Right lobe of liver (tissue), 6 donors: ENCODE data around the gene LRBA. TPM values are rescaled to one million over a fixed set of nuclear protein-coding genes. Genes with fewer than 3 reads are reported as not detected.

ENCODE experiments used
- ATAC-seq, 4 donors: fragments of 200-7000 bp; cut with Tn5 transposase; one replicate each; pipeline ENCODE4 v1.9.1; 2020; ENCODE audit warnings: mild to moderate bottlenecking in 4 of 4, moderate library complexity in 4 of 4
- DNase-seq, 3 donors: peaks; one replicate each; pipeline ENCODE4 v3.0.0-alpha.2; 2020
- H3K27ac ChIP-seq, 3 donors: fragments of 200-600 bp; one replicate each; pipeline ENCODE4 v1.8.0; 2022
- H3K27me3 ChIP-seq, 2 donors: fragments of 200-600 bp; one replicate each; pipeline ENCODE4 v1.8.0; 2022
- H3K36me3 ChIP-seq, 4 donors: fragments of 200-600 bp; sonication (generic) in 1 of 4; one replicate each; pipeline versions ENCODE4 v1.5.1 to v1.8.0; 2017 to 2022; ENCODE audit warnings: control low read depth in 1 of 4
- H3K4me1 ChIP-seq, 4 donors: fragments of 200-600 bp; sonication (generic) in 1 of 4; one replicate each; pipeline versions ENCODE4 v1.5.1 to v1.8.0; 2017 to 2022; ENCODE audit warnings: control low read depth in 1 of 4
- H3K4me3 ChIP-seq, 3 donors: fragments of 200-600 bp; one replicate each; pipeline ENCODE4 v1.8.0; 2022
- H3K9me3 ChIP-seq, 4 donors: fragments of 200-600 bp; sonication (generic) in 1 of 4; one replicate each; pipeline versions ENCODE4 v1.5.1 to v1.8.0; 2017 to 2022; ENCODE audit warnings: control low read depth in 1 of 4
- POLR2A ChIP-seq: fragments of 450-650 bp; IDR thresholded peaks from one replicate; pipeline ENCODE4 v1.6.1; 2017; ENCODE audit warnings: antibody characterized with exemption, mild to moderate bottlenecking
- WGBS: methylation state at CpG from one replicate; pipeline ENCODE4 v1.1.6; 2018; ENCODE audit warnings: low coverage, low lambda C conversion rate; ENCODE audit not compliant: insufficient coverage; ENCODE audit errors: missing lambda C conversion rate; 5-methylcytosine and 5-hydroxymethylcytosine counted together
- intact Hi-C, 2 donors: fragments of 100-400 bp; cut with DNase I; formaldehyde crosslinking; loops; one replicate each; pipeline versions ENCODE4 v1.11.2 to v1.14.1; 2022
- total RNA-seq, 6 experiments: library from RNA; depleted of rRNA in 2 of 6; stranded (reverse); fragments of >200 nt in 2 of 6; fragmentation: NEBNext Ultra II Directional in 3 of 6; extraction: Animal tissue kit (Norgen Biotek cat#: 25700) in 3 of 6; gene quantifications; one replicate each; pipeline versions ENCODE4 v1.1.0 to v1.2.4, GENCODE V29; 2016 to 2023
- TF ChIP-seq, protein P1 (sequence below), 4 donors: fragments of 200-600 bp in 3 of 4; fragments of 450-650 bp in 1 of 4; IDR thresholded peaks; one replicate each; pipeline versions ENCODE4 v1.5.1 to v1.8.0; 2016 to 2022; ENCODE audit warnings: antibody characterized with exemption in 4 of 4, mild to moderate bottlenecking in 2 of 4
- donor health status: DM: no; HTN: yes; CAD: no.
- donor health status: DM: no; HTN: no; CAD: no.
- donor health status: DM: no; HTN: no; CAD: no.
- donor health status: DM: no; HTN: yes; CAD: no.
- donor health status: DM: no; HTN: yes; CAD: no.

Gene LRBA
- total RNA-seq, 6 experiments from 2014 or later: 18.9 to 48.1 (median 24.5) TPM

DNA sequence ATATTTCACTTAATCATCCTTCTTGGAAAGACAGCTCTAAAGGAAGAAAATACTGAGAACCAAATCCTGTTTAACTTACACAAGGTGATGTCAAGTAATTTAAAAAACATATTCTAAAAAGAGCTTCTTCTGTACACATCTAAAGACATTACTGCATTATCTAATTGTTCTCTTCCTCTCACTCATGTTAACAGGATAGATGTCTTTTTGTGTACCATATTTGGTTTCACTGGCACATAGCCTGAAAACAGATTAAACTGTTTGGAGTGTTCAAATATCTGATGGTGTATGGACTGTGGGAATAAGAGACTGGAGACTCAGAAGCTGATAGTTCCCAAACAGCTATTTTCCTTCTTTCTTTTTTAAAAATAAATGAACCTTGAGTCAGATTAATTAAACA lies 646.4 kb downstream of the LRBA start:
- intact Hi-C loops: no loop called here
- Histone ChIP-seq H3K27ac (no peak overlapping the region), H3K36me3 (no peaks in the 10 kb centered on the region), H3K9me3 (no peaks in the 10 kb centered on the region), H3K27me3 (no peaks in the 10 kb centered on the region), H3K4me3 (no peak overlapping the region), H3K4me1 (no peaks in the 10 kb centered on the region)
- TF ChIP-seq, protein P1, sequence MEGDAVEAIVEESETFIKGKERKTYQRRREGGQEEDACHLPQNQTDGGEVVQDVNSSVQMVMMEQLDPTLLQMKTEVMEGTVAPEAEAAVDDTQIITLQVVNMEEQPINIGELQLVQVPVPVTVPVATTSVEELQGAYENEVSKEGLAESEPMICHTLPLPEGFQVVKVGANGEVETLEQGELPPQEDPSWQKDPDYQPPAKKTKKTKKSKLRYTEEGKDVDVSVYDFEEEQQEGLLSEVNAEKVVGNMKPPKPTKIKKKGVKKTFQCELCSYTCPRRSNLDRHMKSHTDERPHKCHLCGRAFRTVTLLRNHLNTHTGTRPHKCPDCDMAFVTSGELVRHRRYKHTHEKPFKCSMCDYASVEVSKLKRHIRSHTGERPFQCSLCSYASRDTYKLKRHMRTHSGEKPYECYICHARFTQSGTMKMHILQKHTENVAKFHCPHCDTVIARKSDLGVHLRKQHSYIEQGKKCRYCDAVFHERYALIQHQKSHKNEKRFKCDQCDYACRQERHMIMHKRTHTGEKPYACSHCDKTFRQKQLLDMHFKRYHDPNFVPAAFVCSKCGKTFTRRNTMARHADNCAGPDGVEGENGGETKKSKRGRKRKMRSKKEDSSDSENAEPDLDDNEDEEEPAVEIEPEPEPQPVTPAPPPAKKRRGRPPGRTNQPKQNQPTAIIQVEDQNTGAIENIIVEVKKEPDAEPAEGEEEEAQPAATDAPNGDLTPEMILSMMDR (IDR thresholded peaks at IDR 0.05): no peak
- no peak for TF ChIP-seq POLR2A
- ATAC-seq (no peak), DNase-seq (no peak)

DNA sequence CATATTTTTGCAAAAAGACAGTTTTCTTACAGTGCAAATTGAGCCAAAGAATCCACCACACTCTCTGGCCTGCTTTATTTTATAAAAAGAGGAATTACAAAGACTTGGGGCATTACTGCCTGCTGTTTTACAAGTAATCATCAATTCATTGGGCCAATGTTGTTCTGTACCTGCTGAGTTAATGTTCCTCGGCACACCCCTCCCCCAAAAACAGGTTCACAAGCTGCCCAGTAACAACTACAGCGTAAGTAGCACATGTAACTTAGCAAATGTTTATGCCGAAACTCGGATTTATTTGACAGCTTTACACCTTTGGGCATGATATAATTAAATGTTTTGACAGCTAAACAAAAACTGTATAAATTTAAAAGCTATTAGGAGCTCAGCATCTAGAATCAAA lies 647.8 kb downstream of the LRBA start:
- H3K4me1 ChIP-seq: no peaks in the 10 kb centered on the region
- H3K9me3 ChIP-seq: no peaks in the 10 kb centered on the region
- intact Hi-C loops: no loop called here
- H3K27ac ChIP-seq: no peak overlapping the region
- H3K4me3 ChIP-seq: no peak overlapping the region
- WGBS: 86% methylated on average over 4 of the region's 4 CpGs
- no peaks in the 10 kb centered on the region for H3K27me3 ChIP-seq
- no peaks in the 10 kb centered on the region for H3K36me3 ChIP-seq
- TF ChIP-seq, protein P1 (IDR thresholded peaks at IDR 0.05): no peak
- TF ChIP-seq POLR2A: no peak
- ATAC-seq: no peak
- no peak for DNase-seq

DNA sequence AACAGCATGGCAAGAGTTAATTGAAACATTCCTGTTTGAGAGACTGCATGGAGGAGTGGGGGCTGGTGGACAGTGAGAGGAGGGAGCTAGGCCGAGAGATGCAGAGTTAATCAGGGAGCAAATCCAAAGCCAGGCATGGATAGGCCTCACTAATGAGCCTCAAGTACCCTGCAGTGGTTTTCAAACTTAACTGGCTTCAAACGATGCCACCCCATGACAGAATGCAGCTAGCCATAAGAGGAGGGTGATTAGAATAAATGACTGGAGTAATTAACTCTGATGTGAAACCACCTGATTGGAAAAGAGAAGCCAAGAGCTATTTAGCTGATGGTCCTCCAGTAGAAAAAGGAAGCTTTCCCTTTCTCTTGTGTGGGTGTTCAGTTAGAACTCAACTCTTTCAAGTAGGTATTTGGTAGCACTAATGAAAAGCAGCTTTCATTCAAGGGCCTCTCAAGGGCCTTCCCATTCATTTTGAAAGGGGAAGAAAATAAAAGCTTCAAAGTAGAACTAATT lies 648.5 kb downstream of the LRBA start:
- DNase-seq (no peak), ATAC-seq (no peak)
- WGBS: 66% methylated on average over 2 of the region's 2 CpGs
- intact Hi-C loops: no loop called here
- H3K27ac ChIP-seq: no peak overlapping the region
- no peaks in the 10 kb centered on the region for H3K9me3 ChIP-seq
- no peaks in the 10 kb centered on the region for H3K27me3 ChIP-seq
- no peaks in the 10 kb centered on the region for H3K36me3 ChIP-seq
- TF ChIP-seq POLR2A: no peak
- TF ChIP-seq, protein P1 (IDR thresholded peaks at IDR 0.05): no peak
- H3K4me3 ChIP-seq: no peak overlapping the region
- H3K4me1 ChIP-seq: no peaks in the 10 kb centered on the region

DNA sequence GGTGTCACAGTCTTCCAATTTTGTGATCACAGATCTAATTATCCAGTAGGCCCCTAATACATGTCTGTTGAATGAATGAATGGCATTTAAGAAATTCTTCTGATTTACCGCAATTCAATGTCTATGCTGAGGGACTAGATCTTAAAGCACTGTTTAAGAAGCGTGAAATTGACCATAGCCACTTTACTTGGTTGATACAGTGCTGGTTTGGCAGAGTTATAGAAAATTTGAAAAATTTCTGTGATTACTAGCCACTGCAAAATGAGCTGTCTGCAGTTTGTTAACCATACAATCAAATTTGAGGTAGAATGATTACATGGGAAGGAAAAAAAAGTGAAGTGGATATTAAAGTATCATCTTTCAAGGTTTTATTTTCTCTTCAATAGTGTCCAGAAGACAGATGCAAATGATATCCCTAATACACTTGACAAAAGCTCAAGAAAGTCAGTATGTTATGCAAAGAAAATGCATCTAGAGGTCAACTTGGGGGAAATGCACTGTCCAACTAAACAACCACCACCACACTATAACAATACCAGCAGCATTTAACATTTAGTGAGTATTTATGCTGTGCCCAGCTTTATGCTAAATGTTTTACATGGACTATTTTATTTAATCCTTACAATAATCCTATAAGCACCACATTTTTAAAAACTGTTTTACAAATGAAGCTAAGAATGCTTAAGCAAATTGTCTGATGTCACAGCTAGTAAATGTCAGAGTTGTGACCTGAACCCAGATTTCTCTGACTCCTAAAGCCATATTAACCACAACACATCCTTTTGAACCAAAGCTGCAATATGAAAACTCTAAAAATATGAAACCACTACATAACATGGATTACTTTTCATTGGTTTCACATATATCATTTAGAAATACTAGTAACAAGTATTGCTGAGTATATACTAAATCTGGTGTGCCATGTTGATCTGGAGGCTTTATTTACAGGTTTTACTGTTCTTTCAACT lies 651.1 kb downstream of the LRBA start:
- H3K4me1 ChIP-seq: no peaks in the 10 kb centered on the region
- 48% methylated on average over 2 of the region's 2 CpGs for WGBS
- no peak overlapping the region for H3K27ac ChIP-seq
- no peaks in the 10 kb centered on the region for H3K36me3 ChIP-seq
- H3K9me3 ChIP-seq: no peaks in the 10 kb centered on the region
- intact Hi-C loops: no loop called here
- ATAC-seq (no peak), DNase-seq (no peak)
- no peak overlapping the region for H3K4me3 ChIP-seq
- no peak for TF ChIP-seq POLR2A
- TF ChIP-seq, protein P1 (IDR thresholded peaks at IDR 0.05): no peak
- no peaks in the 10 kb centered on the region for H3K27me3 ChIP-seq
